Hematopoietic multipotent progenitor cell treated with erythropoietin and hydrocortisone succinate and interleukin-3 and kit ligand, for 15 days (in vitro differentiated cells): ENCODE data around the gene SBK3.
"Not testable (repeated sequence)": the region's sequence is repeated elsewhere in the genome, so short reads cannot be mapped to it uniquely, and the experiment has no call there.

Experiments
- DNase-seq: peaks from one replicate; pipeline ENCODE4 v3.0.0-alpha.2; 2015; ENCODE audit warnings: low spot score

SBK3 gene

GRCh38 chr19:55545443-55545842 lies at the start of gene SBK3:
Gene SBK3, minus strand, starts transcription at chr19:55545543. Its CDS starts 0 bp downstream, at chr19:55545543.
- DNase-seq = no peak

GRCh38 chr19:55593096-55593772 lies 47.9 kb upstream of the SBK3 start:
- no peak for DNase-seq

- no peak for DNase-seq
These were observed 47.2 kb upstream of the SBK3 start for GRCh38 chr19:55592391-55593090.

- no peak for DNase-seq
These were observed 46.2 kb upstream of the SBK3 start for GRCh38 chr19:55591555-55591954.

- DNase-seq = peak; percentile 76
These were observed 45.3 kb upstream of the SBK3 start for GRCh38 chr19:55590617-55591016.

GRCh38 chr19:55590109-55590508 lies 44.8 kb upstream of the SBK3 start:
- DNase-seq = no peak

GRCh38 chr19:55588738-55589137 lies 43.4 kb upstream of the SBK3 start:
- no peak for DNase-seq

GRCh38 chr19:55586976-55587668 lies 41.8 kb upstream of the SBK3 start:
- peak; percentile 87 for DNase-seq

GRCh38 chr19:55585658-55586339 lies 40.5 kb upstream of the SBK3 start:
- no peak for DNase-seq

GRCh38 chr19:55584871-55585270 lies 39.5 kb upstream of the SBK3 start:
- DNase-seq = no peak

- not testable (repeated sequence) for DNase-seq
These were observed 38.6 kb upstream of the SBK3 start for GRCh38 chr19:55583897-55584296.

- DNase-seq = not testable (repeated sequence)
These were observed 36.9 kb upstream of the SBK3 start for GRCh38 chr19:55582284-55582683.

- no peak for DNase-seq
These were observed 36.5 kb upstream of the SBK3 start for GRCh38 chr19:55581823-55582223.

GRCh38 chr19:55581145-55581822 lies 35.9 kb upstream of the SBK3 start:
- no peak for DNase-seq

GRCh38 chr19:55580628-55581144 lies 35.3 kb upstream of the SBK3 start, which contains the start of gene ZNF579:
Gene ZNF579, minus strand, starts transcription at chr19:55580848. Its CDS starts 1,209 bp downstream, at chr19:55579639.
- no peak for DNase-seq

- DNase-seq = no peak
These were observed 34.7 kb upstream of the SBK3 start for GRCh38 chr19:55579766-55580621.

- DNase-seq = no peak
These were observed 33.7 kb upstream of the SBK3 start for GRCh38 chr19:55578761-55579747.

- no peak for DNase-seq
These were observed 32.9 kb upstream of the SBK3 start for GRCh38 chr19:55578031-55578760.

- no peak for DNase-seq
These were observed 31.4 kb upstream of the SBK3 start for GRCh38 chr19:55576746-55577145.
